ENCODE results near the gene MIB1.

The MIB1 gene

GRCh38 chr18:21820811-21821143, 80.2 kb downstream of the MIB1 start:
- DNase-seq, result no peak

- no peak for DNase-seq
These were observed 83.3 kb downstream of the MIB1 start for GRCh38 chr18:21823848-21824247.

GRCh38 chr18:21826196-21826595, 85.6 kb downstream of the MIB1 start:
- DNase-seq, result no peak

- DNase-seq, result no peak
These were observed 86.2 kb downstream of the MIB1 start for GRCh38 chr18:21826641-21827302.

GRCh38 chr18:21830532-21830931, 89.9 kb downstream of the MIB1 start:
- DNase-seq, result no peak

- DNase-seq, result no peak
These were observed 90.8 kb downstream of the MIB1 start for GRCh38 chr18:21831413-21831831.

- DNase-seq, result no peak
These were observed 93.2 kb downstream of the MIB1 start for GRCh38 chr18:21833604-21834298.

- no peak for DNase-seq
These were observed 93.7 kb downstream of the MIB1 start for GRCh38 chr18:21834299-21834660.

- no peak for DNase-seq
These were observed 101.0 kb downstream of the MIB1 start for GRCh38 chr18:21841570-21841969.

- DNase-seq, result no peak
These were observed 102.7 kb downstream of the MIB1 start for GRCh38 chr18:21843341-21843740.

- no peak for DNase-seq
These were observed 110.9 kb downstream of the MIB1 start for GRCh38 chr18:21851327-21851961.

GRCh38 chr18:21853016-21853415, 112.4 kb downstream of the MIB1 start:
- no peak for DNase-seq

GRCh38 chr18:21853775-21854552, 113.4 kb downstream of the MIB1 start:
- no peak for DNase-seq

GRCh38 chr18:21855432-21855831, 114.8 kb downstream of the MIB1 start:
- DNase-seq, result no peak

- no peak for DNase-seq
These were observed 117.3 kb downstream of the MIB1 start for GRCh38 chr18:21857871-21858270.

- no peak for DNase-seq
These were observed 118.0 kb downstream of the MIB1 start for GRCh38 chr18:21858544-21858943.

GRCh38 chr18:21864386-21864785, 123.8 kb downstream of the MIB1 start:
- no peak for DNase-seq

- no peak for DNase-seq
These were observed 124.5 kb downstream of the MIB1 start for GRCh38 chr18:21865043-21865442.

GRCh38 chr18:21868770-21869169, 128.2 kb downstream of the MIB1 start:
- no peak for DNase-seq

- DNase-seq, result no peak
These were observed 149.0 kb downstream of the MIB1 start for GRCh38 chr18:21889570-21889969.

- no peak for DNase-seq
These were observed 154.2 kb downstream of the MIB1 start for GRCh38 chr18:21894619-21895367.

- no peak for DNase-seq
These were observed 156.2 kb downstream of the MIB1 start for GRCh38 chr18:21896732-21897336.
